Activated CD4-positive, alpha-beta T cell treated with anti-CD3 and anti-CD28 coated beads for 36 hours (primary cell): ENCODE measurements around the gene RNFT2. TPM values are rescaled to one million over a fixed set of nuclear protein-coding genes. Genes with fewer than 3 reads are reported as not detected.
"Not testable (repeated sequence)": the region's sequence is repeated elsewhere in the genome, so short reads cannot be mapped to it uniquely, and the experiment has no call there.

Experiments
- ATAC-seq: fragments of 200-7000 bp; cut with Tn5 transposase; one replicate; pipeline ENCODE4 v1.10.0; 2021; ENCODE audit warnings: mild to moderate bottlenecking, moderate library complexity
- CTCF ChIA-PET: fragments of 350-600 bp; sonication (Branson Sonifier 250); formaldehyde crosslinking; loops from one replicate; lab custom pipeline; 2021; ENCODE audit warnings: antibody characterized with exemption; lab: Charles Lee
- POLR2A ChIA-PET: fragments of 350-600 bp; sonication (Branson Sonifier 250); formaldehyde crosslinking; loops from one replicate; lab custom pipeline; 2021; ENCODE audit warnings: antibody characterized with exemption, inconsistent platforms; lab: Charles Lee
- DNase-seq: peaks from one replicate; pipeline ENCODE4 v3.0.0-alpha.2; 2020
- H3K27ac Mint-ChIP-seq: one replicate; pipeline ENCODE4 v1.8.0; 2021; ENCODE audit warnings: mixed read lengths
- H3K27me3 Mint-ChIP-seq: one replicate; pipeline ENCODE4 v1.8.0; 2021; ENCODE audit warnings: mixed read lengths
- H3K36me3 Mint-ChIP-seq: one replicate; pipeline ENCODE4 v1.8.0; 2021; ENCODE audit warnings: low read depth, mixed read lengths
- H3K4me1 Mint-ChIP-seq: one replicate; pipeline ENCODE4 v1.8.0; 2021; ENCODE audit warnings: mixed read lengths
- H3K4me3 Mint-ChIP-seq: one replicate; pipeline ENCODE4 v1.8.0; 2021; ENCODE audit warnings: mild to moderate bottlenecking, moderate library complexity, mixed read lengths
- H3K9me3 Mint-ChIP-seq: one replicate; pipeline ENCODE4 v1.8.0; 2021; ENCODE audit warnings: low read depth, mixed read lengths
- intact Hi-C, 2 experiments: fragments of 100-400 bp; cut with DNase I in 1 of 2; cut with micrococcal nuclease in 1 of 2; formaldehyde crosslinking; loops; one replicate each; pipeline versions ENCODE4 v1.14.2 to v1.15.1; 2022 to 2024; cut with DNase I, micrococcal nuclease
- total RNA-seq, 2 experiments: library from RNA; stranded (reverse); gene quantifications; one replicate each; pipeline ENCODE4 v1.2.3, GENCODE V29; 2021

The RNFT2 gene
- total RNA-seq, 2 experiments from 2014 or later: 14.7 to 15.0 TPM

DNA sequence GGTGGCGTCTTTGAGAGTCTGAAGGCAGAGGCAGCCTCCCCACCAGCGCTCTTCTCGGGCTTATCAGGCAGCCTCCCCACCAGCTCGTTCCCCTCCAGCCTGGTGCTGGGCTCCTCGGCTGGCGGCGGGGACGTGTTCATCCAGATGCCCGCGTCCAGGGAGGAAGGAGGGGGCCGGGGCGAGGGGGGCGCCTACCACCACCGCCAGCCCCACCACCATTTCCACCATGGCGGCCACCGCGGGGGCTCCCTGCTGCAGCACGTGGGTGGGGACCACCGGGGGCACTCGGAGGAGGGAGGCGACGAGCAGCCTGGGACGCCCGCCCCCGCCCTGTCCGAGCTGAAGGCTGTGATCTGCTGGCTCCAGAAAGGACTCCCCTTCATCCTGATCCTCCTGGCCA lies 11.8 kb downstream of the RNFT2 start:
- intact Hi-C loops: no loop called here
- ATAC-seq: no peak
- ChIA-PET CTCF (no interaction called here), POLR2A (no interaction called here)
- Mint-ChIP-seq H3K4me3 (no peak overlapping the region), H3K27ac (no peak overlapping the region), H3K9me3 (no peaks in the 10 kb centered on the region), H3K27me3 (no peaks in the 10 kb centered on the region), H3K36me3 (peaks cover 16% of the 10 kb centered on the region), H3K4me1 (no peaks in the 10 kb centered on the region)
- DNase-seq: no peak

DNA sequence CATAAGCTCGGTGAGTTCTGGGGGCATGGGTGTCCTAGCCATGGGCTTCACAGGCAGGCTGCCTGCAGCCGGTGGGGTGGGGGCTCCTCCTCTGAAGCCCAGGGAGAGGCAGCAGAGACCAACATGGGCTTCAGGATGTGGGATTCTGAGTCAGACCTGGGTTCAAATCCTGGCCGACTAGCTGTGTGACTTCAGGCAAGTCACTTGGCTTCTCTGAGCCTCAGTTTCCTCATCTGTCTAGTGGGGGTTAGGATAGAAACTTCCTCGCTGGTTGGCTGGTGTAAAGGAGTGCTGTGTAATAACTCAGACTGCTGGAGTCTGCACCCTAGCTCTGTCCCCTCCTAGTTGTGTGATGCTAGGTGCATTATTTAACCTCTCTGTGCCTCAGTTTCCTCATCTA lies 12.2 kb downstream of the RNFT2 start:
- intact Hi-C loops: no loop called here
- ATAC-seq: no peak
- Mint-ChIP-seq H3K9me3 (no peaks in the 10 kb centered on the region), H3K4me1 (no peaks in the 10 kb centered on the region), H3K27ac (no peak overlapping the region), H3K4me3 (no peak overlapping the region), H3K27me3 (no peaks in the 10 kb centered on the region), H3K36me3 (peaks cover 16% of the 10 kb centered on the region)
- ChIA-PET CTCF (no interaction called here), POLR2A (no interaction called here)
- DNase-seq: no peak

DNA sequence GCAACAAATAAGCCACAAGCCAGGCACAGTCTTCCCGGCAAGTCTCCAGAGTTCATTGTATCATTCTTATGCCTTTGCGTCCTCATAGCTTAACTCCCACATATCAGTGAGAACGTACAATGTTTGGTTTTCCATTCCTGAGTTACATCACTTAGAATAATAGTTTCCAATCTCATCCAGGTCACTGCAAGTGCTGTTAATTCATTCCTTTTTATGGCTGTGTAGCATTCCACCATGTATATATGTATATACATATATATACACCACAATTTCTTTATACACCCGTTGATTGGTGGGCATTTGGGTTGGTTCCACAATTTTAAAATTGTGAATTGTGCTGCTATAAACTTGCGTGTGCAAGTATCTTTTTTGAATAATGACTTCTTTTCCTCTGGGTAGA lies 16.0 kb downstream of the RNFT2 start:
- ATAC-seq, intact Hi-C loops, POLR2A ChIA-PET, H3K9me3 Mint-ChIP-seq, DNase-seq, H3K4me3 Mint-ChIP-seq, H3K27ac Mint-ChIP-seq, H3K27me3 Mint-ChIP-seq, H3K4me1 Mint-ChIP-seq: not testable (repeated sequence)
- CTCF ChIA-PET: interaction anchor here (0.7 kb wide), 1 partner anchor 51 kb away, joined by 3 read pairs; no protein-coding TSS in a partner anchor
- H3K36me3 Mint-ChIP-seq: peaks cover 22% of the 10 kb centered on the region

DNA sequence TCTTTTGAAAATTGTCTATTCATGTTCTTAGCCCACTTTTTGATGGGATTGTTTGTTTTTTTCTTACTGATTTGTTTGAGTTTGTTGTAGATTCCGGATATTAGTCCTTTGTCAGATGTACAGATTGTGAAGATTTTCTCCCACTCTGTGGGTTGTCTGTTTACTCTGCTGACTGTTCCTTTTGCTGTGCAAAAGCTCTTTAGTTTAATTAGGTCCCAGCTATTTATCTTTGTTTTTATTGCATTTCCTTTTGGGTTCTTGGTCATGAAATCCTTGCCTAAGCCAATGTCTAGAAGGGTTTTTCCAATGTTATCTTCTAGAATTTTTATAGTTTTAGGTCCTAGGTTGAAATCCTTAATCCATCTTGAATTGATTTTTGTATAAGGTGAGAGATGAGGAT lies 16.7 kb downstream of the RNFT2 start:
- POLR2A ChIA-PET, H3K9me3 Mint-ChIP-seq, CTCF ChIA-PET, DNase-seq, H3K27ac Mint-ChIP-seq, intact Hi-C loops, H3K4me3 Mint-ChIP-seq, H3K4me1 Mint-ChIP-seq, ATAC-seq, H3K27me3 Mint-ChIP-seq: not testable (repeated sequence)
- H3K36me3 Mint-ChIP-seq: peaks cover 26% of the 10 kb centered on the region

DNA sequence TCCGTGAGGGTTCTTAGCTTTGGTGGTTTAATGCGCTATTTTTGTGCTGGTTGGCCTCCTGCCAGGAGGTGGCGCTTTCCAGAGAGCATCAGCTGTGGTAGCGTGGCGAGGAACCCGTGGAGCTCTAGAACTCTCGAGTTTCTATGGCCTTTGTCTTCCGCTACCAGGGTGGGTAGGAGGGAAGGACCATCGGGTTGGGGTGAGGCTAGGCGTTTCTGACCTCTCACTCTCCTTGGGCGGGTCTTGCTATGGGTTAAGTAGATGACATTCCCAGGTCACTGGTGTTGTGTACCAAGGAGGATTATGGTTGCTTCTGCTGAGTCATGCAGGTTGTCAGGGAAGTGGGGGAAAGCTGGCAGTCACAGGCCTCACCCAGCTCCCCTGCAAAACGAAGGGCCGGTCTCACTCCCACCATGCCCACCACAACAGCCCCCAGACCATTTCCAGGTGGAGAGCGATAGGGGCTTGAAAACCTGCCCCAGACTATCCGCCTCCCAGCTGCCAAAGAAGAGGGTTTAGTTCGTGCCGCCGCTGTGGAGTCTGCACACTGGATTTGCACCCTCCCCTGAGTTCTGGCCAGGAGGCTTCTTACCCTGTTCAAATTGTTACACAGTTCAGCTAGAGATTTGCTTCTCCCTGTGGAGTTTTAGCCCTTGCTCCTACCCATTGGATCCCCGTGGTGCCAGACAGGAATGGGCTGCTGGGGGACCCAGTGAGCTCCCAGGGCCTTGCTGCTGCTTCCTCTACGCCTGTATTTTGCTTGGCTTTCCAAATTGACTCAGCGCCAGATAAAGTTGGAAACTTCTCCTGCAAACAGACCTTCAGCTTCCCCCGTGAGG lies 21.9 kb downstream of the RNFT2 start:
- ChIA-PET CTCF (interaction anchor here (0.6 to 1.4 kb wide), 2 partner anchors 41 to 56 kb away, joined by 3 to 4 read pairs; no protein-coding TSS in a partner anchor), POLR2A (no interaction called here)
- DNase-seq (peak; percentile 59), ATAC-seq (peak; percentile 42)
- Mint-ChIP-seq H3K4me1 (peaks cover 7% of the 10 kb centered on the region), H3K27me3 (no peaks in the 10 kb centered on the region), H3K36me3 (peaks cover 10% of the 10 kb centered on the region), H3K4me3 (peak overlapping the region; percentile 67), H3K27ac (no peak overlapping the region), H3K9me3 (no peaks in the 10 kb centered on the region)
- intact Hi-C loops: no loop called here

DNA sequence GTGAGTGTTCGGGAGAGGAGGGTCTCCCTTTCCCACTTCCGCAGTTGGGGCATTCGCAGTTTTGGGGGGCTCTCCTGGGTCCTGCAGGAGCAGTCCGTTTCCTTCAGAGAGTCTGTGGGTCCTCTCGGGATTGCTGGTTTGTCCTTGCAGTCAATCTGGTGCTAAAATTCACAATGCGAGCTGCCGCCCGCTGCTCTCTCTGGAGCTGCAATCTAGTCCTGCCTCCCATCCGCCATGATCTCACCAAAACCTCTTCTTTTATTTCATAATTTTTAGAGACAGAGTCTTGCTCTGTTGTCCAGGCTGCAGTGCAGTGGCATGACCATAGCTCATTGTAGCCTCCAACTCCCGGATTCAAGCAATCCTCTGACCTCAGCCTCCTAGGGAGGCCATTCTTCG lies 22.5 kb downstream of the RNFT2 start:
- H3K27me3 Mint-ChIP-seq: no peaks in the 10 kb centered on the region
- ChIA-PET POLR2A (no interaction called here), CTCF (no interaction called here)

DNA sequence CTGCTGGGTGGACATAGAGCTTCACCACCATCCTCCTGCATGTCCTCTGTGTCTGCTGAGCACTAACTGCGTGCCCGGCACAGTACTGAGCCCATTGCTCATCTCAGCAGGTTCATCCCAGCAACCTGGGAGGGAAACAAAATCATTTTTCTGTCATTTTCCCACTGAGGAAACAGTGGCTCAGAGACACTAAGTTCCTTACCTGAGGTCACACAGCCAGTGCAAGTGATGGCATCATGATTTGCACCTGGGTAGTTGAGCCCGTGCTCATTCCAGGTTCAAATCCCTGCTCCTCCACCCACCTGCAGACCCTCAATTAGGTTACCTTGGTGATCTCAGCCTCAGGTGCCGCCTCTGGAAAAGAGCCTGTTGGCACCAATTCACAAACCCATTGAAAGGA lies 23.4 kb downstream of the RNFT2 start:
- POLR2A ChIA-PET: no interaction called here
- intact Hi-C loops: no loop called here
- Mint-ChIP-seq H3K9me3 (no peaks in the 10 kb centered on the region), H3K27ac (no peak overlapping the region), H3K4me1 (peaks cover 7% of the 10 kb centered on the region), H3K27me3 (no peaks in the 10 kb centered on the region), H3K4me3 (no peak overlapping the region), H3K36me3 (peaks cover 4% of the 10 kb centered on the region)
- ATAC-seq (no peak), DNase-seq (no peak)
- CTCF ChIA-PET: no interaction called here

More for the DNA sequence above, 22.5 kb downstream of the RNFT2 start:
- ATAC-seq (no peak), DNase-seq (no peak)
- H3K4me3 Mint-ChIP-seq: peak overlapping the region; percentile 67
- H3K36me3 Mint-ChIP-seq: peaks cover 8% of the 10 kb centered on the region
- H3K9me3 Mint-ChIP-seq: no peaks in the 10 kb centered on the region
- no peak overlapping the region for H3K27ac Mint-ChIP-seq
- intact Hi-C loops: no loop called here
- H3K4me1 Mint-ChIP-seq: peaks cover 7% of the 10 kb centered on the region

DNA sequence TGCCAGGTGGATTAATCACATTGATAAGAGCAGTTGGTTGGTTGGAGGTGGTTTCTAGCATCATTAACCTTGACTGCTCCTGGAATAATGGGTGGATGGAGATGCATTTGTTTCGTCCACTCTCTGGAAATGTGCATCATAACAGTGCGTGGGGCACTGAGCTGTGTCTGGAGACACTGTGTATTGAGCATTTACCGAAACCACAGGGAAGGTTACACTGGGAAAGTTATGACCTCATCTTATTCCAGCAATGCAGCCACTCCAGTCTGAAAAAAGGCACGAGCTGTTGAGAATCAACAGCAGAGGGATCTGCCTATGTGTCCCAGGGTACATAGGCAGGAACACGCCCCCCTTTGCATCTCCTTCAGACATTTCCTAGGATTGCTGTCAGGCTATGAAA lies 27.2 kb downstream of the RNFT2 start:
- Mint-ChIP-seq H3K9me3 (no peaks in the 10 kb centered on the region), H3K27ac (no peak overlapping the region), H3K4me1 (no peaks in the 10 kb centered on the region), H3K36me3 (peaks cover 3% of the 10 kb centered on the region), H3K4me3 (no peak overlapping the region), H3K27me3 (no peaks in the 10 kb centered on the region)
- intact Hi-C loops: no loop called here
- POLR2A ChIA-PET: no interaction called here
- DNase-seq (no peak), ATAC-seq (no peak)
- CTCF ChIA-PET: no interaction called here

DNA sequence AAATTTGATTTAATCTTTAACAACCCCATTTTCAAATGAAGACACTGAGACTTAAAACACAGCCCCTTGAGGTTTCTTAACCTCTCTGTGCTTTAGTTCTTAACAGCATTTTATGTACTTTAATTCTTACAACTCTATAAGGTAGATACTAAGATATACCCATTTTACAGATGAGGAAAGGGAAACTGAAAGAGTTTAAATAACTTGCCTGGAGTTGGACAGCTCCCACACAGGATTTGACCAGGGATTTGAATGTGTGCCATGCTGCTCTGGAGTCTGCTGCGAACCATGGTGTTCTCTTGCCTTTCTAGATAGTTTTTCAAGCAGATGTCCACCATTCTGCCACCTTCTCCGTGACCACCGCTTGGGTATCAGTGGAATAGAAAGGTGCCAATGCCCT lies 28.2 kb downstream of the RNFT2 start:
- Mint-ChIP-seq H3K9me3 (no peaks in the 10 kb centered on the region), H3K36me3 (peaks cover 3% of the 10 kb centered on the region), H3K4me1 (no peaks in the 10 kb centered on the region), H3K27me3 (no peaks in the 10 kb centered on the region), H3K4me3 (no peak overlapping the region), H3K27ac (no peak overlapping the region)
- DNase-seq: no peak
- intact Hi-C loops: no loop called here
- no peak for ATAC-seq
- CTCF ChIA-PET: no interaction called here
- POLR2A ChIA-PET: no interaction called here

DNA sequence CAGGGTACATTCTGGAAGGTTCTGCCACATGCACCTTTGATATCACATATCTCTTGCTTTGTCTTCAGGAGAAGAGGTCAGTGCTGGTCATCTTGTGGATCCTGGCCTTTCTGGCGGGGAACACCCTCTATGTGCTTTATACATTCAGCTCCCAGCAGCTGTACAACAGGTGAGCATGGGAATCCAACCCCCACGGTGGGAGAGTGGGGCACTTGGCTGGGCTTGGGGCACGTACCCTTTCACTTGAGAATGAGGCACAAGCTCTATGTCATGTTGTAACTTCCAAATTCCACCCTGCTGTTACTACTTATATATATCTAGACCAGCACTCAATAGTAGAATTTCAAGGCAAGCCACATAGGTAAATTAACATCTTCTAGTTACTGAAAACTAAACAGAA lies 28.6 kb downstream of the RNFT2 start:
- Mint-ChIP-seq H3K27ac (no peak overlapping the region), H3K27me3 (no peaks in the 10 kb centered on the region), H3K4me3 (no peak overlapping the region), H3K36me3 (peaks cover 3% of the 10 kb centered on the region), H3K4me1 (no peaks in the 10 kb centered on the region), H3K9me3 (no peaks in the 10 kb centered on the region)
- intact Hi-C loops: no loop called here
- no peak for DNase-seq
- ChIA-PET CTCF (no interaction called here), POLR2A (no interaction called here)
- ATAC-seq: no peak

DNA sequence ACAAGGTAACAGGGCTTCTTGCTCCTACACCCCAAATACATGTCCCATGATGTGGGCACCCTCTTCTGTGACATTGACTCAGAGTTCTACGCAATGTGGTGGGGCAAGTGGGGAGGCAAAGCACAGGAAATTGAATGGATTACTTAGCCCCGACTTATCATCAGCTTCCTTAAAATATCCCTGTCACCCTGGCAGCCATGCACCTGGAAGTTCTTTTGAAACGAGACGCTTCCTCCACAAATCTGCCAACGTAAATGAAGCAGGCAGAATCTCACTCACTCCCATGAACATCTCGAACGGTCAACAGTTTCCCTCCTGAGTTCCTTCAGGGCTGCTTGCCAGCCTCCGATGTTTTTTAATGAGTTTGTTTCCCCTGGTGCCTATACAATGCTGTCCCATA lies 33.5 kb downstream of the RNFT2 start:
- H3K4me3 Mint-ChIP-seq: no peak overlapping the region
- no peaks in the 10 kb centered on the region for H3K9me3 Mint-ChIP-seq
- ChIA-PET POLR2A (no interaction called here), CTCF (no interaction called here)
- H3K27ac Mint-ChIP-seq: no peak overlapping the region
- H3K4me1 Mint-ChIP-seq: no peaks in the 10 kb centered on the region
- DNase-seq (no peak), ATAC-seq (no peak)
- H3K27me3 Mint-ChIP-seq: no peaks in the 10 kb centered on the region
- intact Hi-C loops: no loop called here
- H3K36me3 Mint-ChIP-seq: peaks cover 9% of the 10 kb centered on the region

DNA sequence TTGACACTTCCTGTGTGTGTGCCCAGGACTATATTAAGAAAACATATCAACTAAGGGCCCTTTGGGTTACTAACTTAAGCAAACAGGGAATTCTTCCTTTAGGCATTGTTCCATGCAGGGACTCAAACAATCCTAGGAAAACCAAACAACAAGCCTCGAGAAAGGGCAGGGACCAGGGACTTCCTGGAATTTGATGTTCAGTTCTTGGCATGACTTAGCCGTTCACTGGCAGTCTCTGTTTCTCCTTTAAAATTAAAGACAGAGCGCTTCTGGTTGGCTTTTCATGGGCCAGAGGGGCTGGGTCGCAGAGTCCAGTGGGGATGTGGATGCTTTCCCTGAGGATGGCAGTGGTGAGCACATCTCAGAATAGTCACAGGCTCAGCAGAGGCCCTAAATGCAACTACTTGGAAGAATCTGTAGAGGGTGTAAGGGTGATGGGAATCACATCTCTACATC lies 35.2 kb downstream of the RNFT2 start:
- Mint-ChIP-seq H3K27ac (no peak overlapping the region), H3K9me3 (no peaks in the 10 kb centered on the region), H3K4me3 (no peak overlapping the region), H3K27me3 (no peaks in the 10 kb centered on the region), H3K36me3 (peaks cover 9% of the 10 kb centered on the region), H3K4me1 (no peaks in the 10 kb centered on the region)
- intact Hi-C loops: no loop called here
- POLR2A ChIA-PET: no interaction called here
- ATAC-seq (no peak), DNase-seq (no peak)
- CTCF ChIA-PET: no interaction called here
